Activated CD4-positive, alpha-beta T cell treated with anti-CD3 and anti-CD28 coated beads, Interleukin-2, Interleukin-4, amounts not matched to agents 100 ng/mL and 50 ng/mL, durations not matched to agents 16 hours and 8 hours (primary cell): ENCODE data around the gene TAF11L11.
"Not testable (repeated sequence)": the region's sequence is repeated elsewhere in the genome, so short reads cannot be mapped to it uniquely, and the experiment has no call there.

Experiments used
- DNase-seq: peaks from one replicate; pipeline ENCODE4 v3.0.0-alpha.2; 2020; ENCODE audit warnings: low spot score

The TAF11L11 gene

DNA sequence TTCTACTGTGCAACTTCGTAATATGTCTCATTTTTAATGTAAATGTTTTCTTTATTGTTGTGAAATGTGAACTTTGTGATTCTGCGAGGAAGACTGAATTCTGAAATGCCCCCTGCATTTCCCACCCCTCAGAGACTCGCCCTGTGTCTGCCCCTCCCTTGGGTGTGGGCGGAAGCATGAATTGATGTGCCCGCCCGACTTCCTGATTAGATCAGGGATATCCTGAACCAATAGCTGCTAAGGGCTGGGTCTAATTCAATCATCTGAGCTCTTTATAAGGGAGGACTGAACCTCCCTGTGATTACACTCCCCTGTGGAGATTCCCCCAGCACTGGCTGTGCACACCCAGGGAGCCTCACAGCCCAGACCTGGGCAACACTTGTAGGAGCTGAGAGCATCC is at the start of gene TAF11L11:
Gene TAF11L11 (plus strand): TSS at position 304 of the 400 bp plus-strand sequence.
- DNase-seq = not testable (repeated sequence)

- not testable (repeated sequence) for DNase-seq
Measured at GRCh38 chr5:17585658-17586057, 18.3 kb upstream of the TAF11L11 start, which contains the start of gene TAF11L7. TAF11L7 (minus strand) TSS chr5:17585758.

DNA sequence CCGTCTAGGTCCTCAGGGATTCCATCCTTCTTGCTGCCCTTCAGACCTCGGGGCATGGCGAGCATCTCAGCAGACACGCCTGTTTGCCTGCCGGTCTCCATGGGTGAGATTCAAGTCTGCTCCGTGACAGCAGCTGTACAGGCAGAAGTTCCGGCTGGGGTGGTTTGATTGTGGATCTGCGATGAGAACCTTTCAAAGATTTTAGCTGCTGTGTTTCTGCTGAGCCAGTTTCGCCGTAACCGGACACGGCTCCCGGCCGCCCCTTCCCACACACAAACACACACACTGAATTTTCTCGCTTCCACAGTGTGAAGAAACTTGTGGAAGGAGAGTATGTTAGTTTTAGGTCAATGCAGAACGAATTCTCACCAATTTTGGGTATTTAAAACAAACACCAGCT is 13.1 kb upstream of the TAF11L11 start, which contains the start of gene TAF11L8:
Gene TAF11L8 (minus strand): TSS at position 101 of the 400 bp plus-strand sequence.
- not testable (repeated sequence) for DNase-seq

DNA sequence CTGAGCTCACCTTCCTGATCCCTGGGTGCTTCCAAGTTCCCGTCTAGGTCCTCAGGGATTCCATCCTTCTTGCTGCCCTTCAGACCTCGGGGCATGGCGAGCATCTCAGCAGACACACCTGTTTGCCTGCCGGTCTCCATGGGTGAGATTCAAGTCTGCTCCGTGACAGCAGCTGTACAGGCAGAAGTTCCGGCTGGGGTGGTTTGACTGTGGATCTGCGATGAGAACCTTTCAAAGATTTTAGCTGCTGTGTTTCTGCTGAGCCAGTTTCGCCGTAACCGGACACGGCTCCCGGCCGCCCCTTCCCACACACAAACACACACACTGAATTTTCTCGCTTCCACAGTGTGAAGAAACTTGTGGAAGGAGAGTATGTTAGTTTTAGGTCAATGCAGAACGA is 9.7 kb upstream of the TAF11L11 start, which contains the start of gene TAF11L9:
Gene TAF11L9 (minus strand): TSS at position 140 of the 400 bp plus-strand sequence.
- not testable (repeated sequence) for DNase-seq

GRCh38 chr5:17597728-17598127 is 6.3 kb upstream of the TAF11L11 start, which contains the start of gene TAF11L10:
TAF11L10 (minus strand) TSS chr5:17597828.
- DNase-seq = not testable (repeated sequence)

DNA sequence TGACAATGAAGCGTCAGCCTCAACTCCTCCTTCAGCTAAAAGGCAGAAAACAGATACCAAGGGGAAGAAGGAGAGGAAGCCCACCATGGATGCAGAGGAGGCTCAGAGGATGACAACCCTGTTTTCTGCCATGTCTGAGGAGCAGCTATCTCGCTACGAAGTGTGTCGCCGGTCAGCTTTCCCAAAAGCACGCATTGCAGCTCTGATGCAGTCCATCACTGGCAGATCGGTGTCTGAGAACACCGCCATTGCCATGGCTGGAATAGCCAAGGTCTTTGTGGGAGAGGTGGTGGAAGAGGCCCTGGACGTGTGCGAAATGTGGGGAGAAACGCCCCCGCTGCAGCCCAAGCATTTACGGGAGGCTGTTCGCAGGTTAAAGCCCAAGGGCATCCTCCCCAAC is 968 bp downstream of the TAF11L11 start:
- no peak for DNase-seq

GRCh38 chr5:17607461-17607860 is 3.5 kb downstream of the TAF11L11 start:
- not testable (repeated sequence) for DNase-seq

- not testable (repeated sequence) for DNase-seq
Measured at GRCh38 chr5:17610092-17610491, 6.1 kb downstream of the TAF11L11 start, which contains the start of gene TAF11L12. TAF11L12 (plus strand) TSS chr5:17610392.

- no peak for DNase-seq
Measured at GRCh38 chr5:17614872-17615605, 11.1 kb downstream of the TAF11L11 start.

DNA sequence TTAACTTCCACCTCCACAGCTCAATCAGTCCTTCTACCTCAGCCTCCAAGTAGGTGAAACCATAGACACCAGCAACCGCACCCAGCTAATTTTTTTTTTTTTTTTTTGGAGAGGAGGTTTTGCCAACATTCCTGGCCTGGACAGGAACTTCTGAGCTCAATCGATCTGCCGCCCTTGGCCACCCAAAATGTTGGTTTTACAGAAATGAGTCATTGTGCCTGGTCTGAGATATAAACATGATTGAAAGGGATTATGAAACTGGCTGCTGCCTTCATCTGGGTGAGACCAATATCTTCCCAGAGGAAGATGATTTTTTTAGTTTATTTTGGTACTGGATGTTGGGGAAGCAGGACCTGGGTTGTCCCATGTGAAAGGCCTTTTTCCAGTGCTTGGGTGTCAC is 15.4 kb downstream of the TAF11L11 start:
- no peak for DNase-seq

GRCh38 chr5:17620627-17621026 is 16.6 kb downstream of the TAF11L11 start:
- DNase-seq = no peak

DNA sequence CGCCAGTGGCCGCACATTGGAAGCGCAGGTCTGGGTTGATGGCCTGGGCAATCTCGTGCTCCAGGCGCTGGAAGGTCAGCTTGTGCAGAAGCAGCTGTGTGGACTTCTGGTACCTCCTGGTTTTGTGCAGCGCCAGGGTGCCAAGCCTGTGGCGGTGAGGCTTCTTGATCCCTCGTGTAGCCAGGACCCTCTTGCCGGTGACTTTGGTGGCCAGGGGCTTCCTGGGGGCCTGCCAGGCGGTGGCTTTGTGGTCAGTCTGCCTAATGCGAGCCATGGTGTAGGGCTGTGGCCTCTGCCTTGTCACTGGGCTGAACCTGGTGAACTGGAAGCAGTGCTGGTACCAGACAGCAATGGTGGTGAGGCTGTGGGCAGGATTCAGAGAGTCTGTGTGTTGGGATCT is 21.7 kb downstream of the TAF11L11 start:
- DNase-seq = no peak

DNA sequence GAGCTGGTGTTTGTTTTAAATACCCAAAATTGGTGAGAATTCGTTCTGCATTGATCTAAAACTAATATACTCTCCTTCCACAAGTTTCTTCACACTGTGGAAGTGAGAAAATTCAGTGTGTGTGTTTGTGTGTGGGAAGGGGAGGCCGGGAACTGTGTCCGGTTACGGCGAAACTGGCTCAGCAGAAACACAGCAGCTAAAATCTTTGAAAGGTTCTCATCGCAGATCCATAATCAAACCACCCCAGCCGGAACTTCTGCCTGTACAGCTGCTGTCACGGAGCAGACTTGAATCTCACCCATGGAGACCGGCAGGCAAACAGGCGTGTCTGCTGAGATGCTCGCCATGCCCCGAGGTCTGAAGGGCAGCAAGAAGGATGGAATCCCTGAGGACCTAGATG is 27.8 kb downstream of the TAF11L11 start, which contains the start of gene TAF11L13:
Gene TAF11L13 (plus strand): TSS at position 301 of the 400 bp plus-strand sequence.
- not testable (repeated sequence) for DNase-seq

DNA sequence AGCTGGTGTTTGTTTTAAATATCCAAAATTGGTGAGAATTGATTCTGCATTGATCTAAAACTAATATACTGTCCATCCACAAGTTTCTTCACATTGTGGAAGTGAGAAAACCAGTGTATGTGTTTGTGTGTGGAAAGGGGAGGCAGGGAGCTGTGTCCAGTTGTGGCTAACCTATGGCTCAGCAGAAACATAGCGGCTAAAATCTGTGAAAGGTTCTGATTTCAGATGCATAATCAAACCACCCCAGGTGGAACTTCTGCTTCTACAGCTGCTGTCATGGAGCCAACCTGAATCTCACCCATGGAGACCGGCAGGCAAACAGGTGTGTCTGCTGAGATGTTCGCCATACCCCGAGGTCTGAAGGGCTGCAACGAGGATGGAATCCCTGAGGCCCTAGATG is 30.2 kb downstream of the TAF11L11 start, which contains the start of gene TAF11L14:
Gene TAF11L14 (plus strand): TSS at position 301 of the 400 bp plus-strand sequence.
- no peak for DNase-seq

GRCh38 chr5:17649232-17649631 is 45.2 kb downstream of the TAF11L11 start:
- not testable (repeated sequence) for DNase-seq

GRCh38 chr5:17655201-17655759 is 51.3 kb downstream of the TAF11L11 start:
- not testable (repeated sequence) for DNase-seq
